ENCODE data around the gene TSPEAR.

Gene TSPEAR

GRCh38 chr21:44711327-44712202 lies at the start of gene TSPEAR:
Gene TSPEAR (minus strand): TSS chr21:44711572. CDS start chr21:44711514, 58 bp downstream.
- DNase-seq: peak; percentile 51

- no peak for DNase-seq
Observed at GRCh38 chr21:44760376-44760775, 49.0 kb upstream of the TSPEAR start.

- no peak for DNase-seq
Observed at GRCh38 chr21:44759628-44760285, 48.4 kb upstream of the TSPEAR start.

GRCh38 chr21:44758781-44759627 lies 47.6 kb upstream of the TSPEAR start:
- no peak for DNase-seq

- no peak for DNase-seq
Observed at GRCh38 chr21:44758141-44758561, 46.8 kb upstream of the TSPEAR start.

GRCh38 chr21:44757731-44758130 lies 46.4 kb upstream of the TSPEAR start:
- no peak for DNase-seq

GRCh38 chr21:44756423-44757185 lies 45.2 kb upstream of the TSPEAR start:
- DNase-seq: no peak

- DNase-seq: no peak
Observed at GRCh38 chr21:44755227-44755626, 43.9 kb upstream of the TSPEAR start.

GRCh38 chr21:44753357-44753756 lies 42.0 kb upstream of the TSPEAR start:
- DNase-seq: no peak

- DNase-seq: no peak
Observed at GRCh38 chr21:44752671-44753235, 41.4 kb upstream of the TSPEAR start.

- DNase-seq: no peak
Observed at GRCh38 chr21:44751799-44752636, 40.6 kb upstream of the TSPEAR start.

- no peak for DNase-seq
Observed at GRCh38 chr21:44751186-44751798, 39.9 kb upstream of the TSPEAR start.

- no peak for DNase-seq
Observed at GRCh38 chr21:44750675-44751025, 39.3 kb upstream of the TSPEAR start.

GRCh38 chr21:44749759-44750674 lies 38.6 kb upstream of the TSPEAR start:
- no peak for DNase-seq

GRCh38 chr21:44749116-44749758 lies 37.9 kb upstream of the TSPEAR start:
- DNase-seq: no peak

GRCh38 chr21:44748621-44749020 lies 37.2 kb upstream of the TSPEAR start:
- DNase-seq: no peak

GRCh38 chr21:44742418-44743153 lies 31.2 kb upstream of the TSPEAR start:
- peak; percentile 47 for DNase-seq

GRCh38 chr21:44741921-44742320 lies 30.5 kb upstream of the TSPEAR start:
- DNase-seq: no peak
